Stomach (tissue), 4 donors: ENCODE measurements around the gene DLG5.

ENCODE experiments used
- CTCF ChIP-seq, 7 experiments: fragments of 450-650 bp in 4 of 7; fragments of 200-600 bp in 3 of 7; sonication (generic) in 3 of 7; IDR thresholded peaks; one replicate each; pipeline ENCODE4 v1.5.1; 2016 to 2019; ENCODE audit warnings: antibody characterized with exemption in 7 of 7, control low read depth in 2 of 7, mild to moderate bottlenecking in 1 of 7
- EP300 ChIP-seq: sonication (generic); formaldehyde crosslinking; IDR thresholded peaks from one replicate; pipeline ENCODE4 v1.6.1; 2017; ENCODE audit warnings: antibody characterized with exemption

GRCh38 chr10:77828377-77828776, 98.2 kb downstream of the DLG5 start:
- TF ChIP-seq EP300 (no peak), CTCF (IDR thresholded peaks at IDR 0.05) (no peak)
